Umbilical cord (tissue), 2 donors: Measurements from ENCODE around the gene PGGT1B. TPM values are rescaled to one million over a fixed set of nuclear protein-coding genes. Genes with fewer than 3 reads are reported as not detected.

Experiments
- DNase-seq: peaks from one replicate; pipeline ENCODE4 v3.0.0-alpha.2; 2015; ENCODE audit warnings: low spot score
- total RNA-seq: library from RNA; depleted of rRNA; stranded (reverse); fragments of >200 nt; gene quantifications from one replicate; pipeline ENCODE4 v1.2.3, GENCODE V29; 2014; ENCODE audit warnings: low replicate concordance; ENCODE audit not compliant: insufficient read depth

Gene PGGT1B
- total RNA-seq, 1 donor from 2014 or later = 29.9 TPM

DNA sequence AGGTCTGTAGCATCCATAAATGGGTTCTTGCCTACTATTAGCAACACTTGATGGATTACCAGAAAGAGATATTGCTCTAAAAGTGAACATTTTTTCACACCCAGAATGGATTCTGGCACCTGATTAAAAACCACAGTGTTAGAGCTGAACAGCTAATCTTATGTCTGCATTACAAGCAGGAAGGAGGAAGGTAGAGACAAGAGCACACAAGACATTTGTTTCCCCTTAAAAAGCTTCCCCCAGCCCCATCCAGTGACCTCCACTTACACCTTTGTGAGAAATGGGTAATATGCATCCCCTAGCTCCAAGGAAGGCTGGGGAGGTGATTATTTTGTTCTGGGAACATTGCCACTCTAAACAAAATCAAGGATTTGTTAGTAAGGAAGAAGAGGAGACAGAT lies 80.9 kb downstream of the PGGT1B start:
- no peak for DNase-seq

DNA sequence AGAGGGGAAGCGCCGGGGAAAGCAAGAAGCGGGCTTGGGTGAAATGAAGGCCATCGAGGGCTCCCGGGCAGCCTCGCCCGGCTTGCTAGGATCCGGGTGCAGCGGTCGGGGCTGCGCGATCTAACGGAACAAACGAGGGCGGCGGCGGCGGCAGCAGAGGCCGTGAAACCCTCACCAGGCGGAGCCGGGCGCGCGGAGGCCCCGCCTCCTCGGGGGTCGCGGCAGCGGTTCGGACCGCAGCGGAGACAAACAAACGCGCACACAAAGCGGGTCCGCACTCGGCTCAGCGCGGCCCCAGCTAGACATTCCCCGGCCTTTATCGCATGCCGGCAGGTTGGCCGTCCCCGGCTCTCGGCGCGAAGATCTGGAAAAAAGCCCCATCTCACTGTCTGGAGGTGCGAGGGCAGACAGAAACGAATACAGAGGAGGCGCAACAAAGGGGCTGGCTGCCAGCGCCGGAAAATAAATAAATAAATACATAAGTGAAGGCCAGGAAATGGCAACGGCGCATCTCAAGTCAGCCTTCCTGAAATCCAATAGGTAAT lies 82.4 kb downstream of the PGGT1B start:
- DNase-seq = peak; percentile 44

DNA sequence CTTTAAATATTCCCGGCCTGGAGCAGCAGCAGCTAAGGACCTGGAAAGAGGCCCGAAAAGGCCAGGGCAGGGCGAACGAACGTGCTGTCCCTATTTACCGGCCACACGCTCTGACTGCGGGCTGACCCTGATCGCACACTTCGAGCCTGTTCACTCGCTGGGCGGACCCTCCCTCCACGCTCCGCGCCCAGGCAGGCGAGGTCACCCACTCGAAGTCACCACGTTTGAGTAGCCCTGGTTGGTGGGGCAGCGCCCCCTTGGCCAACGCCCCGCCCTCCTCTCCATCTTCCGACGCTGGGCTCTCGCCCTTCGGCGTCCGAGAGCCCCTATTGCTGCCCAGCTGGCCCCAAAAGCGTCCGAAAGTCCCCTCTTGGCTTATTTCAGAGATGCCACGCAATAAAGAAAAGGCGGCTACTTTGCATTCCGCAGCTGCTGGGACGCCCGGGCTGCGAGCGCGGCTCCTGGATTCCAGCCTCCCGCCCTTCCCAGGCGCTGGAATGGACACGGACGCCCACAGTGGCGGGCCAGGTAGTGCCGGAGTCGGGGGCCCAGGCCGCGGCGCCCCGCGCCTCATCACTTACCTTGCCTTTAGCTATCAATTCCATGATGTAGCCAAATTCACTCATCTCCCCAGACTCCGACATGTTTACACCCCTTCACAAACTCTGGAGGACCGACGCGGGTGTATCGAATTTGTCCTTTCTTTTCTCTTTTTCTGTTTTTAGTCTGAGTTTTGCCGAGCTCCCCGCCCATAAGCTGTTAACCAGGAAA lies 83.1 kb downstream of the PGGT1B start:
- DNase-seq = peak; percentile 19

DNA sequence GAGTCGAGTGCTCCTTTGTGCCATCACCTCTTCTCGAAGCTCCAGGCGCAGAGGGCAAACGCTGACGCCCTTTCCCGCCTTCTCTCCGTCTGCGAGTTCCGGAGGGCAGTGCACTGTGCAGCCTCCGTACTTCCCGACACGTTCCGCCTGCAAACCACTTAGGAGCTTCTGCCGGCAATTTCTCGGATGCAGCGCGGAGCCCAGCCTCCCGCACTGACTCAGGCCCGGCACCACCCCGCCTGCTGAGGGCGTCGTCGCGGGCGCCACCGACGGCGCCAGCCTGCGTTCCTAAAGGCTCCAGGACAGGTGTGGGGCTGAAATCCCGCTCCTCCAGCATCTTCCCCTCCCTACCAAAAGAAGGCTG lies 83.7 kb downstream of the PGGT1B start:
- DNase-seq = peak; percentile 20

DNA sequence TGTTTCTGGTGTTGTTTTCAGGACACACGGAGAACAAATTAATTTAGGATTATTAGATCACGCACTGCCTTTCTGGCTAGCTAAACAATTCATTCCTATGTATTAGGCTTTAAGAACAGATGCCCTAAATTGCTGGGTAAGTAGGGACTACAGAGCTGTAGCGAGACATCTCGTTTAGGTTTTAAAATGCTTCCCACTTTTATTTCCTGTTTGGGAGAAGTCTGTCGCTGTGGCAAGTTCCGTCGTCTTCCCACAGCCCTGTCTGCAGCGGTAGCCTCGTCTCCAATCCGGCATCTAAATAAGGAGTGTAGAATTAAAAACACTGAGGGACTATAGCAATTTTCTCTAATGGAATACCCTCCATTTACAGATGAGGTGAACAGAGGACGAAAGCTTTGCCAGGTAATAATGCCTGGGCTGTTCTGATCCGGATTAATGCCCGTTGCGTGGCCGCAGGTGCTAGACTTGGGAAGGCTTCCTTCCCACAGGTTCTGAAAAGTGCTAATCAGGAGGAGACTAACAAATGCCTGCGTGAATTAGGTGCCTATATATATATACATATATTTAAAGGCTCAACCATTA lies 91.7 kb downstream of the PGGT1B start:
- DNase-seq = peak; percentile 7

DNA sequence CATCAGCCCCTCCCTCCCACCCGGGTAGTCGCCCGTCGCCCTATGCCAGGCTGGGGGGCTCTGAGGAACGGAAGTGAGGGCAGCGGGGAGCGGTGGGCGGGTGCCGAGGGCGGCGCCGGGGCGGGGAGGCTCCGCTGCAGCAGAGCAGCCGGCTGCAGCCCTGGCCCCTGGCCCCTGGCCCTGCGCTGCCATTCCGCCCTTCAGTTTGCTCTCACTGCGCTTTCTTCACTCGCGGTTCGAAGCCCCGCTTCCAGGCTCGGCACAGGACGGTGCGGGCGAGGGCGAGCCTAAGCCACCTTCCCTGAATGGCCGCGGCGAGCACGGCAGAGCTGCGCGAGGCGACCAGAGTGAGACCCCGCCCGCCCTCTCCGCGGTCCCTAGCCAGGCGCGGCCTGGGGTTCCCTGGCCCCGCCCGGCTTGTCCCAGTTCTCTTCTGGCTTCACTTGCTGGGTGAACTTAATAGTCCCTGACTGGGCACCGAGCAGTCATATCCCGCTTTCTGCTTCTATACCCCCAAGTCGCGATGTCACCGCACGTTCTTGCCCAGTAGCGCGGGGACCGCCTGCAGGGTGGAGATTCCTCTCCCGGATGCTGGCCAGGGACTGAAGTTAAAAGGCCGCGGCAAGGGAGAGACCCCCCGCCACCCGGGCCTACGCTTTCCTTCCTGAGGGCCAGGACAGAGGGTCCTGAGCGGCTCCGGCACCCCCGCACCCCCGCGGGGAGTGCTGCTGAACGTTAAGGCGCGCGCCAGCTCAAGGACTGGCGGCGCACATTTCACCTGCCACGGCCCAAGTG lies 92.3 kb downstream of the PGGT1B start:
- no peak for DNase-seq

DNA sequence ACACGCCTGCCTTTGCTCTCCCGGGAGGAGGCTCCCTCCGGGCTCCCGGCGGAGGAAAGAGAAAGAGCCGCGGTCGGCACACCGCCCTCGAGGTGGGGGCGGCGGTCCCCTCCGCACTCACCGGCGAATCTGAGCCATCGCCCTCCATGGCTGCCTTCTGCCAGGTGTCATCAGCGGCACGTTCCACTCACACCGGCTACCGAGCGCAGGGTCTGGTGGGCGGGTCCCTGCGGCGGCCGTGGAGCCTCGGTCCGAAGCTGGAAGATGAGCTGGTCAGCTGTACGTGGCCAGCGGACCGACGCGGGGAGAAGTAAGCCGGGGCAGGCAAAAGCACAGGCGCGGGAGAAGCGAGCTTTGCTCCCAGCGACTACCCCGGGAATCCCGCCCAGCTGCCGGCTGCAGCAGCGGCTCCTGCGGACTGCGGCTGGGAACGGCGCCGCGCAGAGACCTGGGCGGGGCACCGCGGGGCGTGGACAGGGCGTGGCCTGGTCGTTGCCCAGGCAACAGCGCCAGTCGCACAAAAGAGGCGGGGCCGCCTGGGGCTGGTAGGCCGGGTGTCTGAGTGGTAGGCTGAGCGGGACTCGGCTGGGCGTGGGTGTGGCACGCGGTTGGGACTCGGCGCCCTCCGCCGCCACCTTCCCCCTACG lies 93.1 kb downstream of the PGGT1B start, which contains the start of gene TRIM36:
TRIM36 (minus strand) TSS at position 422 of the 647 bp plus-strand sequence; CDS start at position 148, 274 bp downstream.
- DNase-seq = peak; percentile 93

DNA sequence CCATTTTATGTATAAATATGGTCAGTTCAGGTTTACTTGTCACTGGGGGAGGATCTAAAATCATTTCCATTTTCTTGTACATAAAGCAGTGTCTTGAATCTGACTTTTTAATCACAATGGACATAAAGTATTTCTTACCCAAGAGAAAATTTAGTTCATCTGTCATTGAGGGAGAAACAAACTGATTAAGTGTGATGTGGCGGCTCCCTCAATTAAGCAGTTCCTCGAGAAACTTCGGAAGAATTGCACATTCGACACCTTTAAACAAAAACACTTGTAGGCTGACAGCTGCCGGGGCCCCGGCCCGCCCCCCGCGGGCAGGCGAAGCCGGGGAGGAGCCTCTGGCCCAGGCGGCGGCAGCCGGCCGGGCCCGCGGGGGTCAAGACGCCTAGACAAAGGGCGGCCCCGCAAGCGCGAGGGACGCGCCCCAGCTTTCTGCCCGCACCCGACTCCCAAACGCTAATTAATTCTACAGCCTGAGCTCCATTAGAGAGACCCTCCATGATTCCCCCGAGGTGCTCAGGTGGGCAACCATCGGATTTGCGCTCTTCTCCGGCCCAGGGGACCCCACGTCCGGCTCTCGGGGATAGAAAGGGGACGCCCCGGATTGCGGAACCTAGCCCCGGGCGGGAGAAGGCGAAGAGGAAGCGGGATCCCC lies 93.7 kb downstream of the PGGT1B start:
- peak; percentile 5 for DNase-seq

DNA sequence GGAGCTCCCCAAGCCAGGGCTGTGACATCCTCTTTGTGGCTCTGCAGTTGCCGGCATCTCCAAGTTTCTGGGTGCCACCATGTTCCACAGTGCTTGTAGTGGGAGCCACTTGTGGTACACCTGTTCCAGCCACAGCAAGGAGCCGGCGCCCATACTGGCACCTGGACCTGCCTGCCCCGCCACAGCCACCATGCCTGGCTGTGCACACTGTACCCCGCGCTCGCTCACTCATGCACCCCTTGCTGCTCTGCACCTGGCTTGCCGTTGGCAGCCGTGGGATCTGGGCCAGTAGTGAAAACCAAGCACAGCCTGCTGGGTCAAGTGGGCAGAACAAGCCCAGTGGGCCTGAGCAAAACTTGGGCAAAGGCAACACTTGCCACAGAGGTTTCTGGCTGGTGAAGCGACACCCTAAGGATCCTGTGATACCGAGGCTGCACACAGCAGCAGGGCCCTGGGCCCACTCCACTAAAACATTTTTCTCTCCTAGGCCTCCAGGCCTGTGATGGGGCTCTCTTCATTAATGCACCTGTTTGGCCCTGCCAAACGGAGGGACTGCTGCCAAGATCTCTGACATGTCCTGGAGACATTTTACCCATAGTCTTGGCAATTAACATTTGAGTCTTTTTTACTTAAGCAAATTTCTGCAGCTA lies 95.8 kb downstream of the PGGT1B start:
- no peak for DNase-seq

DNA sequence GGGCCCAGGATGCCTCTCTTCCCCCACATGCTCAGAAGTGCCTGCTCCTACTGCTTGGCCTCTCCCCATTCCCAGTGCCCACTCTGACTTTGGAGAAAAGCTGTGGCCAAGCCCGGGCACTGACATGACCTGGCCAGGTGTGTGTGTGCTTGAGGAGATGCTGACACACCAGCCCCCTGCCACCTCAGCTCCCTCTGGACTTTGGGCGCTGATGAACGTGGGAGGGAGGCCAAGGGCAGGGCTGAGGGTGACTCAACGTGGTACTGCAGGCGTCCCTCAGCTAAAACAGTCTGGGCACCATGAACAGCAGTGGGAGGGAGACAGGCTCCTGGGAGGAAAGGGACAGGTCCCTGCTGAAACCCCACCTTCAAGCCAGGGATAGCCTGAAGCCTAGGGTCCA lies 96.9 kb downstream of the PGGT1B start:
- no peak for DNase-seq

DNA sequence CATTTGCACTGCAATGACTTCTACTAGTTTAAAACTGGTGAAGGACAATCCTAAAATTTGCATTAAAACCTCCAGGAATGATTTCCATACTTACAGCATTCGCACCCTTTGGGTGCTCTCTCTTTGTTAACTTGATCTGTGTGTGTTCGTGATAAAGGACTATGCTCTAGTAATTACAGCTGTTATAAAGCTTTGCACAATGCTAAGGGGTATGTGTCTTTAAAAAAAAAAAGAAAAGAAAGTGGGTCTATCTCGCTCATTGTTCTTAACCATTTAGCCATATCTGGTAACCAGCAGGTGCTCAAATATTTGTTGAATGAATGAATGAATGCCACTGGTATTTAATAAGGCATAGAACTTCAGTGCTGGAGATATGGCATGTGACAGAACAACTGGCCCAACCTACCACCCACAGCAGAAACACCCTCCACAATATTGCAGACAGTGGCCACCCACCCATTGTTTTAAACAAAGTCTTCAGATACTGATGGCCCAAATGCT lies 101.7 kb downstream of the PGGT1B start:
- DNase-seq = no peak

Other genes starting within 250 kb of the PGGT1B start
- 6.3 TPM for gene TRIM36, start 93.0 kb downstream of the PGGT1B start, total RNA-seq
- 8.4 TPM for gene CCDC112, start 33.8 kb upstream of the PGGT1B start, total RNA-seq